Stimulated activated CD8-positive, alpha-beta memory T cell treated with anti-CD3 and anti-CD28 coated beads, Interleukin-4, amount 100 ng/mL, for 1 hour (primary cell): ENCODE results near the gene FASLG.
A peak's percentile ranks its signal among the peaks of the same experiment; 100 is the strongest.

Experiments
- DNase-seq, 2 donors: peaks; one replicate each; pipeline ENCODE4 v3.0.0-alpha.2; 2020; ENCODE audit warnings: low read depth in 2 of 2, low spot score in 1 of 2

Gene FASLG

DNA sequence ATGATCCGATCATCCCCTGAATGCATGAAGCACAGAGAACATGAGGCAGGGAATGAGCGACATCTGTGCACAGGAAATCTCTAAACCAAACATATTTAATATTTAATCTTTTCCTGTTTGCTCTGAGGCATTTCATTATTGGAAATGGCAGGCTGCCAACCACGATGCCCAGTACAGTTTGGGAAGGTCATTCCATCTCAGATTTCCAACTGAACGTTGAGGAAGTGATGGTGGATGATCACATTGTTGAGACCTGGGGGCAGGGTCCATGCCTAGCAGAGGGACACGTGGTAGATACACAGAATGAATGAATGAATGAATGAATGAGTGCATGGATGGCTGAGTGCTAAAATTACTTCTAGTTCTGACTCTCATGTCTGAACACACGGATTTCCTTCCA lies 15.9 kb upstream of the FASLG start:
- no peak for DNase-seq

- no peak for DNase-seq
Measured at GRCh38 chr1:172646653-172647052, 12.2 kb upstream of the FASLG start.

DNA sequence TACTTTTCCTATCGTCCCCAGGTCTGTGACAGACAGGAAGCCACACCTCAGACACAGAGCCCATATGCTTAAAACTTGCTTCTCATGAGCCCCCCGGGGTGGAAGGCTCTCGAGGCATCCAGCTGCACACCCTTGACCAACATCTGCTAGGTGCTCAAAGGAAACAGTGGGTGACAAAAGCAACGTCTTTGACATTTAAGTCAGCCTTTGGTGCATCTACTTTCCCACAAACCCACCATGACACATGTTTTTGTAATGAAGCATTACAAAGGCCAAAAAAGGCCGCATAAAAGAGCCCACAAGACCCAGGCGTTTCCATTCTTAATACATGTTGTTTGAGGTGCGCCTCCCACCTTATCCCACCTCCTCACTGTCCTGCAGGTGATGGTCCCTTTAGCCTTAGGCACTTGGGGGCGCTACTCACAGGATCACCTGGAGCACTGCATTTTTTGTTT lies 11.8 kb upstream of the FASLG start:
- no peak for DNase-seq

- DNase-seq = no peak
Measured at GRCh38 chr1:172647987-172648386, 10.9 kb upstream of the FASLG start.

GRCh38 chr1:172650474-172651193 lies 8.3 kb upstream of the FASLG start:
- no peak for DNase-seq

GRCh38 chr1:172653015-172653709 lies 5.7 kb upstream of the FASLG start:
- no peak for DNase-seq

DNA sequence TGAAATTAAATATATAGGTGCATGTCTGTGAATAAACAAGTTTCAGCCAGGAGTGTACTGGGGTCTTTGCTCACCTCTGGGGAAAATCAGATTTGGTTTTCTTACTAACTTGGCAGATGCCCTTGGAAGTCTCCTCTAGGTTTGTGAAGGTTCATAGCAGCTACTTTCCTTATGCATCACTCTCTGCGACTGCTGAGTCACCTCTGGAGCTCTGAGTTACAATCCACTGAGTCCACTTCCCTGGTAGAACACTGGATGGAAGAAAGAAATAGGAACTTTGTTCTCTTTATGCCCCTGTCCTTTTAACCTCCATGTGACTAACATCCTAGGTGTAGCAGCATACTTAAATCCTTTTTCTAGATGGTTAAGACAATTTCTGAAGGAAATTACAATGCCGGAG lies 4.4 kb upstream of the FASLG start:
- DNase-seq = no peak

- no peak for DNase-seq
Measured at GRCh38 chr1:172656576-172656975, 2.3 kb upstream of the FASLG start.

DNA sequence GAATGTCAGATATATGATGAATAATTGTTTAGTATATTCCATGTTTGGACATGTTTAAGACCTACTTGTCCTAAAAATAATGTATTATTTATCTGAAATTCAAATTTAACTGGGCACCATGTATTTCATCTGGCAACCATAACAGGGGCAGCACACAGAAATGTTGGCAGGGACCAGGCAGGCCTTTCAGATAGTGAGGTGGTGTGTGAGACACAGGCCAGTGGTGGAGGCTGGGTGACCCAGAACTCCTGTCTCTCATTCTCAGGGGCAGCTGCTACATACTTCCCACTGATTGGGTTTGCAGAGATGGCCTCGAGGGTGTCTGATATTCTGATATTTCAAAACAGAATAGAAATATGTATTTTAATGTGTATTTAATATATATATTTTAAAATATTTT lies 1.3 kb upstream of the FASLG start:
- DNase-seq = no peak

DNA sequence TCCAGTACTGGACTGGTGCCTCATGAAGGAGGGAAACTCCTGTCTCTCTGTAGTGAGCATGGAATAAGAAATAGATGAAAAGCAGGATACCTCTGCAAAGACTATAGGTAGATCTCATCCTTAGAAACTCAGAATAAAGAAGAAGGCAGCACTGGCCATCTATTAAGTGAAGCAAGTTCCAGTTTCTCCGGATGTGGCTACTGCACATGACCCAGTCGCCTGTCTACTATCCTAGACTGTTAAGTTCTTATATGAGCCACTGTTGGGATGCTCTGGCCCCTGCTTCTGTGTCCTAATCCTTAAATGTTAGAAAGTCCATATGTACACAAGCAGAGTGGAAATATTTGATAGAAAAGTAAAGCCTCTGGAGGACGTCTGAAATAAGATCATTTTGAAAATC lies 2.2 kb downstream of the FASLG start:
- no peak for DNase-seq

DNA sequence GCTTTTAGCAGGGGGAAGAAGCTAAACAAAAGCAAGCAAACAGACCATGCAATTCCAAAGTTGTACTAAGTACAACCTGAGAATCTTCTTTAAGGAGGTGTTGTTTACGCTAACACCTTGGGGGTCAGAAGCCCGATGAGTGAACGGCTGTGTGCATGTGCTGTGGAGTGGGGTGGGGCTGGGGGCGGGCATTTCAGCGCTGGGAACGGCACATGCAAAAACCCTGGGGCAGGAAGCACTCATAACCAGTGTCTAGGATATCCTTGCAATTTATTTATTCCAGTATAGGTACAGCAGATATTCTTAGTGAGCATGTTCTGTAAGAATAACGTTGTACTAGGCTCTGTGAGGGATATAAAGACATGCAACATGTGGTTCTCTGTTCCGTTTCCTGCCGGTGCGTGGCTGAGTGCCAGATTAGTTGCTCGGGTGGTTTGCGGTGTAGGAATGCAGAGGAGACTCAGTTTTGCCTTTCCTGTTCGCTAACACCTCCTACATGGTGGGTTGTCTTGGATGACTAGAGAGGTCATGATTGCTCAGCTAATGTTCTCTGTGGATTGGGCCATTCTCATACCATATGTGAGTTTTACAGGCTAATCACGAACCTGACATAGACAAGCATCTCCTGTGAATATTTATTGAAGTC lies 3.7 kb downstream of the FASLG start:
- DNase-seq = peak; percentile 70 to 77

GRCh38 chr1:172663732-172664131 lies 4.8 kb downstream of the FASLG start:
- no peak for DNase-seq

DNA sequence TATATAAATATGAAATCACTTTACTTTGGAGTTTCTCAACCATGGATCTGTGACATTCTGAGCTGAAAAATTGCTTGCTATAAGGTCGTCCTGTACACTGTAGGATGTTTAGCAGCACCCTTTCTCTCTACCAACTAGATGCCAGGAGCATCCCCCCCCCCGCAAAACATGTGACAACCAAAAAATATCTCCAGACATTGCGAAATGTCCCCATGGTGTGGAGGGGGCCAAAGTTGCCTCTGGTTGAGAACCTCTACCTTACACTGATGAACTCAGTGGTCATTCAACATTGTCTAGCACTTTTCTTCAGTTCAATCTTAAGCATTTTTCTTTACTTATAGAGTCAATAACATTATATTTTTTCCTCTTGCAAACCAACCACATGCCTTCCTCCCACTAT lies 9.2 kb downstream of the FASLG start:
- DNase-seq = no peak

GRCh38 chr1:172669011-172669410 lies 10.1 kb downstream of the FASLG start:
- no peak for DNase-seq

DNA sequence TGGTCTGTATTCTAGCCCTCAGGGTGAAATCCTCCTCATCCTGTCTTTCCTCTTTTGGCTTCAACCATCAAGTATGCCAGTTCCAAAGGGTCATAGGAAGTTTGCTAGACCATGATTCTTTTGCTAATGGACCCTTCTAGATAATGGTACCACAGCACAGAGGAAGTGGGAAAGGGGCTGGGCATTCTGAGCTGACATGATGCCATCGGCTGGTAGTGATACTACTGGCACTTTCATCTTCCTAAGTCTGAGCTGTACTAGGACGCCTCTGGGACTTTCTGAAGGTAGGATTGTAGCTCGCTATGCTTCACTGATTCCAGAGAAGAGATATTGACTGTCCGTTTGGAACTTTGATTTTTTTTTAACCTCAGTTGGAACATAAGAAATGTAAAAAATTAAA lies 11.4 kb downstream of the FASLG start:
- no peak for DNase-seq

- DNase-seq = no peak
Measured at GRCh38 chr1:172670791-172671190, 11.9 kb downstream of the FASLG start.

DNA sequence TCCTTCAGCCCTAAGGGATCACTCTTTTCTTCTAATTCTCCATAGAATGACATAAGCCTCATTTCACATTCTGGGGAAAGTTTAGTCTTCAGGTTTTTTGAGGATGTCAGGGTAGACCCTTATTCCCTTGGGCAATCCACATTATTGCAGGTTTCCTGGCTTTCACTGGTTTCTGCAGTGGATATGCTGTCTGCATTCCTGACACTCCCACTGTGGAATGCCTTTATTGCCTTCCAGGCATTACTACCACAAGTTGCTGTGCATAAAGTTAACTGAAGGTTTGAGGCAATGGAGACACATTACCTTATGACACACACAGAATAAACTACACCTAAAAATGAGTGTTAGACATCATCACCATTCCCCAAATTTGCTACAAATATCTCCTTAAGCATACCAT lies 12.7 kb downstream of the FASLG start:
- DNase-seq = no peak

DNA sequence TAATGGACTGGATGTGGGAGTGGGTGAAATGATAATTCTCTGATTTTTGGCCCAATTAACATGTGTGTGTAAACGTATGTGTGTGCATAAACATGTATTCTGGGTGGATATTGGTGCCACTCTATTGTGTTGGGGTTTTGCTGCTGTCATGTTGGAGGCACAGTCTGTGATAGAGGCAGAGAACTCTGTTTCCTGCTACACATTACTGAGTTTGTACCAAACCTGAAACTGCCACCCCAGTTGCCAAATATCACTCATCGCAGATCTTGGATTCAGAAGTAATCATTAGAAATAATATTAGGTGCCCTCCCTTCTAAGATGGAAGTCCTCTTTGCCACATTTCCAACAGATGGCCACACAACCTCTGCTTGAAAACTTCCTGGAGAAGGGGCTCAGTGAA lies 13.8 kb downstream of the FASLG start:
- no peak for DNase-seq

DNA sequence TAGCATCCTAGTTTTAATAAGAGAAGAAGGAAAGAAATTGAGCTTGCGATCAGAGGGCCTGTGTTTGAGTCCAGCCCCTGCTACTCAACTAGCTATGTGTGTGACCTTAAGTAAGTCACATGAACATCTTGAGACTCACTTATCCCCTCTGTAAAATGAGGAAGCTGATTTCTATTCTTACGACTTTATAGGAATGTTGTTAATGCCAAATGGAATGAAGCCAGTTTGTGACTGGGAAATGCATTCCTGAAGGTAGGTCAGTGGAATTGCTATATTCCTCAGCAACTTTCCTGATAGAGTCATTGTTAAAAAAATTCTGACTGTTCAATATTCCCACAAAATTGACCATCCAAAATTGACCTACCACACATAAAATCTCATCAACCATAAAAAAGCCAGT lies 14.9 kb downstream of the FASLG start:
- no peak for DNase-seq

DNA sequence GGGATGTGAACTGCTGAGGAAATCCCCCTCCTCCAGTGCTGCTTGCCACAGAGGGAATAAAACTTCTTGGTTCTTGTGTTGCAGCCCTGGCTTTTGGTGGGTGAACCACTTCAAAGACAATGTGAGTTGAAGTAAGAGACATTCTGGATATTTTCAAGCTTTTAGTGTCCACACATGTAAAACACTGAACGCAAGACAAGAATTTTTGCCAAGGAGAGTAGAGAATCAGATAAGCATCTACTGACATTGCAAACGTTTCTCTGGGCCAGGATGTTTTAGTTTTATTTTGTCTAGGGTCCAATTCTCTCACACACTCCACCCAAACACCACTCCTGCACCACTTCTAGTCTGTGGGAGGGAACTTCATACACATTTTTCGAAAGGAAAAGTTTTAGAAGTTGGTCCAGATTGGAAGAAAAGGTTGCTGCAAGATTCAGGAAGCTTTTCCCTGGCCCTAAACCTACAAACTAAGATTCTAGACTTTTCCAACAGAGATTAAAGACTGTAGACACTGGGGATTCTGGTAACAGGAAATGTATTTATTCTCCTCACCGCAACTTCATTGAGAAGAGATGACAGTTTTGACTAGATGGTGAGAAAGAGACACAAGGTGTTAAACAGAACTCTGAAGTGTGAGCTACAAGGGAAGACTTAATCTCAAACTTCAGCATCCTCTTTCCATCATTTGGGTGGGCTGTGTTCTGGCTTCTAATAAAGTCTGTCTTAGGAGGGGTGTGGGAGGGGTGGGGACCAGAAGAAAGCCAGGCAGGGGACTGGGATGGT lies 16.1 kb downstream of the FASLG start:
- no peak for DNase-seq

- no peak for DNase-seq
Measured at GRCh38 chr1:172679000-172679772, 20.3 kb downstream of the FASLG start.
